GM21390 (cell line): ENCODE data around the gene LATS2.

Experiments
- ATAC-seq: cut with Tn5 transposase; IDR thresholded peaks from one replicate; pipeline ENCODE4 v1.9.1; 2021; ENCODE audit not compliant: unreplicated experiment

LATS2 gene

GRCh38 chr13:21061029-21061763 lies at the start of gene LATS2:
LATS2 (minus strand) TSS chr13:21061586; CDS start chr13:21046026, 15,560 bp downstream.
- ATAC-seq, result peak; percentile 87

GRCh38 chr13:21109168-21109567 lies 47.8 kb upstream of the LATS2 start:
- no peak for ATAC-seq

- ATAC-seq, result no peak
Measured at GRCh38 chr13:21106089-21106488, 44.7 kb upstream of the LATS2 start.

DNA sequence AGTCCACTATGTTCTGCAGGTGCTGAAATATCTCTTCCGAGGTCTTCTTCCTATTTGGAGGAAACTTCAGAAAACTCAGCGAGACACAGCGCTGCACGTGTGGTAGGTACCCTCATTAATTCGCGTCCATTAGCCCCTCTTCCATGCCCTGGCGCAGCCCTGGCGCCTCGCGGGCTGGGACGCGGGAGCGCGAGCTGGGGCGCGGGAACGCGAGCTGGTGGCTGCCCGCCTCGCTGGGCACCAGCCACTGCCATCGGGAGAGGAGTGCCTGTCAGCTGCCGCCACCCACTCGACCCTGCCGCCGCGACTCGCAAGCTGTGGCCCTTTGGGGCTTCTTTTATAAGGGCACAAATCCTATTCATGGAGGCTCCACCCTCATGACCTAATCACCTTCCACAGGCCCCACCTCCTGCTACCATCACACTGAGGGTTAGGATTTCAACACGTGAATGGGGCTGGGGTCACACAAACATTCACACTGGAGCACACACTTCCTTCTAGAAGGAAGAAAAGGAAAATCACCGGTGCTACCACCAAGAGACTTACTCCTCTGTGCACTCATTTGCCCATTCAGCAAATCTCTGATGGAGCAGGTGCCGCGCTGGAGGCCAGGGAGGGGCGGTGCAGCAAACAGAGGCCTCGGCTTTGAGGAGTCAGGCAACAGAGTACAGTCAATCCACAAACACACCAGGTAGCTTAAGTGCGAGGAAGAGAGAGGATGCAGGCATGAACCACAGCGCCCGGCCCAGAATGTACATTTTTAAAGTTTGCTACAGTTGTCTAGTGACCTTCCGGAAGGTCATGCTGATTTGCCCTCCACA lies 43.0 kb upstream of the LATS2 start:
- no peak for ATAC-seq

- ATAC-seq, result no peak
Measured at GRCh38 chr13:21101865-21102576, 40.6 kb upstream of the LATS2 start.

- no peak for ATAC-seq
Measured at GRCh38 chr13:21100994-21101757, 39.8 kb upstream of the LATS2 start.

DNA sequence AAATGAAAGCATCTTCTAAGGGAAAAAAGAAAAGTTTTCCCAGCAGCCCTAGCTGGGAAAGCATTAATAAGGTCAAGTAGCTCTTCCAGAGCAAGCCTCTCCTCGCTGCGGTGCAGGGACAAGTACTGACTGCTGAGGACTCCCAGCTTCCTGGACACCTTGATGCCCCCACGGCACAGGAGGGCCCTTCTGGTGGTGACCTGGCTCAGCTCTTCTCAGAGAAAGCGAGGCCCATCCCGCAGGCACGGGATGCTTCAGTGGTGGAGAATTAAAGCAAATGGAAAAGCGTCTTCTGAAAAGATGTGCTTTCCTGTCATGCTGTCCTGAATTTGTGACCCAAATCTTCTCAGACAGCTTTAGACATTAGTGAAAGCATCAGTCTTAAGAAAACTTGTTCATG lies 38.8 kb upstream of the LATS2 start:
- no peak for ATAC-seq

DNA sequence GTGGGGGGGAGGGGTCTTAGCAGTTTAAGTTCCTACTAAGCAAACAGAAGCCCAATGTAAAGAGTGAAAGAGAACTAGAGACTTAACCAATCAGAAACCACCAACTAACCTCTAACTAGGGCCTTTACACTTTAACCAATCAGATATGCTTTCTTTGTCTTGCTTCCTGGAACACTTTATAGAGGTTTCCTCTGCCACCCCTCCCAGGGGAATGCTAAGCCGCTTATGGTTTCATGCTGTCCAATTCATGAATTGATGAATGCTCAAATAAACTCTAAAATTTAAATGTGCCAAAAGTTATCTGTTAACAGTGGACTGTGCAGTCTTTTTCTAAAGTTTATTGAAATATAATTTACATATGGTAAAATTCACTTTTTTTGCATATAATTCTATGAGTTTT lies 33.9 kb upstream of the LATS2 start:
- ATAC-seq, result no peak

DNA sequence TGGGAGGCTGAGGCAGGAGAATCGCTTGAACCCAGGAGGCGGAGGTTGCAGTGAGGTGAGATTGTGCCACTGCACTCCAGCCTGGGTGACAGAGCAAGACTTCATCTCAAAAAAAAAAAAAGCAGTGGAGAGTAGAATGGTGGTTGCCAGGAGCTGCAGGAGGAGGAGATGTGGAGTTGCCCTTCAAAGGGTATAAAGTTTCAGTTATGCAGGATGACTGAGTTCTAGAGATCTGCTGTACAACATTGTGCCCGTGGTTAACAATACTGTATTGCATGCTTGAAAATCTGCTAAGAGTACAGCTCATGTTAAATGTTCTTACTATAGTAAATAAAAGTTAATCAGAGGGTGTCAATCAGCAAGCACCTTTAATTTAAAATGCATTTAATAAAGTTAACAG lies 28.4 kb upstream of the LATS2 start:
- ATAC-seq, result no peak

DNA sequence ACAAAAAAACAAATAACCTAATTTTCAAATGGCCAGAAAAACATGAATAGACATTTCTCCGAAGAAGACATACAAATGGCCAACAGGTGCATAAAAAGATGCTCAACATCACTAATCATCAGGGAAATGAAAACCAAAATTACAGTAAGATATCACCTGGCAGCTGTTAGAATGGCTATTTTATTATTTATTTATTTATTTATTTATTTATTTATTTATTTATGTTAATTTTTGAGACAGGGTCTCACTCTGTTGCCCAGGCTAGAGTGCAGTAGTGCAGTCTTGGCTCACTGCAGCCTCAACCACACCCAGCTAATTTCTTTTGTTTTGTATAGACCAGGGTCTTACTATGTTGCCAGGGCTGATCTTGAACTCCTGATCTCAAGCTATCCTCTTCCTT lies 27.1 kb upstream of the LATS2 start:
- ATAC-seq, result no peak

DNA sequence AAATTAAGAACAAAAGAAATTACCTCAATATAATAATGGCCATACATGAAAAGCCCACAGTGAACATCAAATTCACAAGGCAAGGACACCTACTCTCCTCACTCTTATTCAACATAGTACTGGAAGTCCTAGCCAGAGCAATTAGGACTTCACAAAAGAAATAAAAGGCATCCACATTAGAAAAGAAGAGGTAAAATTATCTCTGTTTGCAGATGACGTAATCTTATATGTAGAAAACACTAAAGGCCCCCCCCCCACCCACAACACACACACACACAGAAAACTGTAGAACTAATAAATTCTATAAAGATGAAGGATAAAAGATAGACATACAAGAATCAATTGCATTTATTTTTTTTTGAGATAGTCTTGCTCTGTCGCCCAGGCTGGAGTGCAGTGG lies 25.5 kb upstream of the LATS2 start:
- ATAC-seq, result no peak

- no peak for ATAC-seq
Measured at GRCh38 chr13:21081926-21082325, 20.5 kb upstream of the LATS2 start.

- no peak for ATAC-seq
Measured at GRCh38 chr13:21080593-21080891, 19.2 kb upstream of the LATS2 start.

DNA sequence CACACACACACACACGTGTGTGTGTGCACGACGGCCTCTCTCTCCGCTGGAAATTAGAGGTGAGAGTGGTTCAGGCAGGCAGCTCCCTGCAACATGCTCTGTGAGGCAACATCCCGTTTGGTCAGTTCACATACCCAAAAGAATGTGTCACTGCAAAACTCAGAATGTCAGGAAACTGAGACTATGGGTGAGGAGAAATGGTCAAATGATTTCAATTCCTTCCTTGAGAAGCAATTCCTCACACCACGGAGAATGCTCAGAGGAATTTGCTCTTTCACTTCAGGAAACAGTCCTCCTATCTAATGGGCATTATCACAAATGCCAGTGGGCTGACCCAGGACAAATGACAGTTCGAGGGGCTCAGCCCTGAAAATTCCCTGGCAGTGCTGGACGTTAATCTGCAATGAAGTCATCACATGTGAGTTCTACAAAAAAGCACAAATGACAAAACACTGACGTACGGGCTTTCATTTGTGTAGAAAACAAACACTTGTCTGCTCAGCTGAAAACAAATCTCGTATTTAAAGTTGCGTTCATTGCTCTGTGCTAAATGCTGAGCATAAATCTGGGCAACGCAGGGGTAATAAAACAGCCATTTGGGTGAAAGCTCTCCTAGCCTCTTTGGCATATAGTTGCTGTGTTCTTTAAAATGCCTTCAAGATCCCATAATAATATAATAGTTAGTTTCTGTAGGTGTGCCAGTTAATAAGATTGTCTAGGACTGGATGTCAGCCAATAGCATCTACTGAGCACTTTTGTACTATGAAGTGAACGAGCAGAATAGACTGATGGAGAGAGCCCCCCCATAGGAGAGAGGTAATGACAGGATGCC lies 18.6 kb upstream of the LATS2 start:
- no peak for ATAC-seq

DNA sequence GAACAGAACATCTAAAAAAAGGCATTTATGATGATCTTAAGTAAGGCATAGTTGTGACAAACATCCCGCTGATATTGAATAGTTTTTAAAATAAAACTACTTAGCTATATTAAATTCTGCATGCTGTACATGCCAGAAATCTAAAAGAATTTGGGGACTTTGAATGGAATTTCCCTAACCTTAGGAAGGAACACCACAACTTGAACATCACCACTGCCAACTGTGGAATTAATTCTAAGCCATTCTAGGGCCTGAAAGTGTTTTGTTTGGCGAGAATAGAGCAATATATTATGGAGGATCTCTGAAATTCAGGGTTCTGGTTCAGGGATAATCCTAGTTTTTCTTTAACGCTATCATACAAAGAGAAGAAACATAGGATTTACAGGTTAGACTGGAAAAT lies 17.8 kb upstream of the LATS2 start:
- no peak for ATAC-seq

GRCh38 chr13:21078501-21078900 lies 17.1 kb upstream of the LATS2 start:
- ATAC-seq, result no peak

DNA sequence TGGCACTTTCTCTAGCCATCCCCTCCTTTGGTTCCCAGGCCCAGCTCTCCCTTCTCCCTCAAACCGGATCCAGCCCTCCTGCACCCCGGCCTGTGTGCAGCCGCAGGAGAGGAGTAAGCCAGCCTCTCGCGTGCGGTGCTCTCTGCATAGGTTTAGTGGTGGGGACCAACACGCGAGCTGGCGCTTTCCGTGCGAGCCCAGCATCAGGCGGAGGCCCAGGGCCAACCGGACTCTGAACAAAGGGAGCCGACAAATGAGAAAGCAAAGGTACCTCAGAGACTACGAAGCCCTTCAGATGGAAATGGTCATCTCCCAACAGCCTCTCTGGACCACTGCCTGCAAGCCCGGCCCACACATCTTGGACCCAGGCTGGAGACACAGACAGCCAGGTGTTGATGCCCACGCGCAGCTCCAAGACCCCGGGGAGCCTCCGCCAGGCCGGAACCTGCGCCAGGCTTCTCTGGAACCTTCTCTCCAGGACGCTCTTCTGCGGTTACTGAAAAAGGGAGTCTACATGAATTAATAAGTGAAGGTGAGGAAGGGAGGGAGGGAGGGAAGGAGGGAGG lies 16.5 kb upstream of the LATS2 start:
- ATAC-seq, result no peak

DNA sequence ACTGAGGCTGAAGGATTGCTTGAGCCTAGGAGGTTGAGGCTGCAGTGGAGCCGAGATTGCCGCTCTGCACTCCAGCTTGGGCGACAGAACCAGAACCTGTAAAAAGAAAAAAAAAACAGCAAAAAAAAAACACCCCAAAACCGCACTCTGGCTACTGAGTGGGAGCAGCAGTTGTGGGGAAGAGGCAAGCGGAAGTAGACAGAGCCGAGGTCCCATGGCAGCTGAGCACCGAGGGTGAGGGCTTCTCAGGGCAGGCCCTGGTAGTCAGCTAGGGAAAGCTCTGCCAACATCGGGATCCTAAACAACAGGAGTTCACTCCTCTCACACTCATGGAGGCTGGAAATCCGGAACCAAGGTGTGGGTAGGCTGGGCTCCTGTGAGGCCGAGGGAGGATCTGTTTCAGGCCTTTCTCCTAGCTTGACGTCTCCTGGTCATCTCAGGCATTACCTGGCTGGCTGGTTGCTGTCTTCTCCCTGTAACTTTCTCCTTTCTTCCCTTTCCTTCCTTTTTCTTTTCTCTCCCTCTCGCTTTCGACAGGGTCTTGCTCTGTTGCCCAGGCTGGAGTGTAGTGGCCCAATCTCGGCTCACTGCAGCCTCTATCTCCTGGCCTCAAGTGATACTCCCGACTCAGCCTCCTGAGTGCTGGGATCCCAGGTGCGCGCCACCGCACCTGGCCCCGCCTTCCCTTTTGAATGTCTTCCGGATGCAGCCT lies 15.8 kb upstream of the LATS2 start:
- ATAC-seq, result no peak

- ATAC-seq, result no peak
Measured at GRCh38 chr13:21076253-21076652, 14.9 kb upstream of the LATS2 start.
